Stimulated activated CD4-positive, alpha-beta T cell treated with anti-CD3 and anti-CD28 coated beads, Interleukin-2, amount 100 ng/mL, for 4 hours (primary cell): ENCODE measurements around the gene KRTAP9-9.
"Not testable (repeated sequence)": the region's sequence is repeated elsewhere in the genome, so short reads cannot be mapped to it uniquely, and the experiment has no call there.

ENCODE experiments used
- DNase-seq: peaks from one replicate; pipeline ENCODE4 v3.0.0-alpha.2; 2020; ENCODE audit warnings: low read depth

The KRTAP9-9 gene

GRCh38 chr17:41255381-41256290 is at the start of gene KRTAP9-9:
TSS of gene KRTAP9-9 (plus strand) at chr17:41255384.
- DNase-seq = not testable (repeated sequence)

- no peak for DNase-seq
These were observed 43.2 kb upstream of the KRTAP9-9 start for GRCh38 chr17:41211845-41212466.

- DNase-seq = no peak
These were observed 42.5 kb upstream of the KRTAP9-9 start for GRCh38 chr17:41212524-41213169.

GRCh38 chr17:41215681-41216080 is 39.5 kb upstream of the KRTAP9-9 start:
- DNase-seq = no peak

- DNase-seq = no peak
These were observed 31.4 kb upstream of the KRTAP9-9 start for GRCh38 chr17:41223821-41224220.

- no peak for DNase-seq
These were observed 29.1 kb upstream of the KRTAP9-9 start for GRCh38 chr17:41226051-41226450.

- DNase-seq = not testable (repeated sequence)
These were observed 28.5 kb upstream of the KRTAP9-9 start, which contains the start of gene KRTAP9-2 for GRCh38 chr17:41226598-41227095. TSS of gene KRTAP9-2 (plus strand) at chr17:41226648. CDS start at chr17:41226655, 7 bp downstream.

- DNase-seq = no peak
These were observed 25.1 kb upstream of the KRTAP9-9 start for GRCh38 chr17:41230094-41230493.

GRCh38 chr17:41231731-41232130 is 23.5 kb upstream of the KRTAP9-9 start:
- no peak for DNase-seq

- not testable (repeated sequence) for DNase-seq
These were observed 22.6 kb upstream of the KRTAP9-9 start, which contains the start of gene KRTAP9-3 for GRCh38 chr17:41232399-41233105. TSS of gene KRTAP9-3 (plus strand) at chr17:41232449. CDS start at chr17:41232502, 53 bp downstream.

GRCh38 chr17:41237116-41237515 is 18.1 kb upstream of the KRTAP9-9 start:
- not testable (repeated sequence) for DNase-seq

GRCh38 chr17:41237949-41238437 is 17.2 kb upstream of the KRTAP9-9 start, which contains the start of gene KRTAP9-8:
TSS of gene KRTAP9-8 (plus strand) at chr17:41237999. CDS start at chr17:41238052, 53 bp downstream.
- DNase-seq = not testable (repeated sequence)

- not testable (repeated sequence) for DNase-seq
These were observed 8.0 kb upstream of the KRTAP9-9 start for GRCh38 chr17:41246995-41247787.

- not testable (repeated sequence) for DNase-seq
These were observed 5.4 kb upstream of the KRTAP9-9 start, which contains the start of gene KRTAP9-4 for GRCh38 chr17:41249637-41250240. TSS of gene KRTAP9-4 (plus strand) at chr17:41249687. CDS start at chr17:41249721, 34 bp downstream.

GRCh38 chr17:41251261-41251660 is 3.9 kb upstream of the KRTAP9-9 start:
- DNase-seq = no peak

GRCh38 chr17:41254861-41255260 is 323 bp upstream of the KRTAP9-9 start:
- no peak for DNase-seq

GRCh38 chr17:41256291-41256685 is 1.1 kb downstream of the KRTAP9-9 start:
- DNase-seq = no peak

GRCh38 chr17:41258406-41258805 is 3.2 kb downstream of the KRTAP9-9 start:
- DNase-seq = no peak

- DNase-seq = no peak
These were observed 8.0 kb downstream of the KRTAP9-9 start for GRCh38 chr17:41263212-41263611.

- DNase-seq = no peak
These were observed 9.4 kb downstream of the KRTAP9-9 start for GRCh38 chr17:41264599-41264998.
